ENCODE results near the gene NCBP2L. TPM values are rescaled to one million over a fixed set of nuclear protein-coding genes. Genes with fewer than 3 reads are reported as not detected.

Gene NCBP2L
- total RNA-seq, 1 experiment from 2014 or later, result not detected

GRCh38 chrX:107763647-107764046, 13.9 kb upstream of the NCBP2L start:
- no peak for DNase-seq (ENCODE audit: unreplicated experiment)
- peaks cover 76% of the 10 kb centered on the region for H3K27me3 Mint-ChIP-seq (ENCODE audit: insufficient read depth, unreplicated experiment)
- no peaks in the 10 kb centered on the region for H3K9me3 Mint-ChIP-seq (ENCODE audit: unreplicated experiment)
- H3K36me3 Mint-ChIP-seq (ENCODE audit: insufficient read depth, unreplicated experiment), result peaks cover 10% of the 10 kb centered on the region
- BruUV-seq (replicated peaks), result no TSS peak
- H3K27ac Mint-ChIP-seq (ENCODE audit: low read depth, unreplicated experiment), result no peak overlapping the region
- ChIA-PET CTCF (no interaction called here), POLR2A (interaction anchor here (0.9 to 1.5 kb wide), 4 partner anchors 12 to 52 kb away, joined by 3 to 4 read pairs (median 4); partner anchors contain the start of gene TSC22D3)
- intact Hi-C loops (cut with micrococcal nuclease), result no loop called here
- TF ChIP-seq CTCF (IDR thresholded peaks at IDR 0.05; ENCODE audit: unreplicated experiment), result no peak
- H3K4me1 Mint-ChIP-seq (ENCODE audit: insufficient read depth, unreplicated experiment), result no peaks in the 10 kb centered on the region
- H3K4me3 Mint-ChIP-seq (ENCODE audit: unreplicated experiment), result no peak overlapping the region

- TF ChIP-seq CTCF (IDR thresholded peaks at IDR 0.05; ENCODE audit: unreplicated experiment), result no peak
- DNase-seq (ENCODE audit: unreplicated experiment), result no peak
- CTCF ChIA-PET, result interaction anchor here (0.6 to 1.6 kb wide), 3 partner anchors 9 to 596 kb away, joined by 3 to 6 read pairs (median 4); no protein-coding TSS in a partner anchor
- Mint-ChIP-seq H3K4me1 (ENCODE audit: insufficient read depth, unreplicated experiment) (no peaks in the 10 kb centered on the region), H3K36me3 (ENCODE audit: insufficient read depth, unreplicated experiment) (peaks cover 4% of the 10 kb centered on the region), H3K27me3 (ENCODE audit: insufficient read depth, unreplicated experiment) (peaks cover 69% of the 10 kb centered on the region), H3K27ac (ENCODE audit: low read depth, unreplicated experiment) (no peak overlapping the region), H3K4me3 (ENCODE audit: unreplicated experiment) (no peak overlapping the region), H3K9me3 (ENCODE audit: unreplicated experiment) (no peaks in the 10 kb centered on the region)
- POLR2A ChIA-PET, result interaction anchor here (1.0 to 3.3 kb wide), 7 partner anchors 10 to 54 kb away, joined by 4 to 21 read pairs (median 8); no protein-coding TSS in a partner anchor
- intact Hi-C loops (cut with micrococcal nuclease), result no loop called here
- BruUV-seq (replicated peaks), result no TSS peak
Observed at GRCh38 chrX:107764845-107765608, 12.5 kb upstream of the NCBP2L start.

GRCh38 chrX:107766470-107767150, 10.9 kb upstream of the NCBP2L start:
- Mint-ChIP-seq H3K4me1 (ENCODE audit: insufficient read depth, unreplicated experiment) (no peaks in the 10 kb centered on the region), H3K27ac (ENCODE audit: low read depth, unreplicated experiment) (no peak overlapping the region), H3K27me3 (ENCODE audit: insufficient read depth, unreplicated experiment) (peaks cover 64% of the 10 kb centered on the region), H3K4me3 (ENCODE audit: unreplicated experiment) (no peak overlapping the region), H3K36me3 (ENCODE audit: insufficient read depth, unreplicated experiment) (no peaks in the 10 kb centered on the region), H3K9me3 (ENCODE audit: unreplicated experiment) (no peaks in the 10 kb centered on the region)
- no peak for TF ChIP-seq CTCF (IDR thresholded peaks at IDR 0.05; ENCODE audit: unreplicated experiment)
- POLR2A ChIA-PET, result interaction anchor here (0.9 to 3.3 kb wide), 10 partner anchors 9 to 93 kb away, joined by 4 to 21 read pairs (median 8); partner anchors contain the start of gene TSC22D3
- BruUV-seq (replicated peaks), result no TSS peak
- CTCF ChIA-PET, result interaction anchor here (0.7 to 1.6 kb wide), 8 partner anchors 8 to 287 kb away, joined by 3 to 10 read pairs (median 3); partner anchors contain the start of genes NCBP2L and TSC22D3
- intact Hi-C loops (cut with micrococcal nuclease), result no loop called here
- DNase-seq (ENCODE audit: unreplicated experiment), result peak; percentile 78

GRCh38 chrX:107768051-107768450, 9.5 kb upstream of the NCBP2L start:
- CTCF ChIA-PET, result interaction anchor here (0.9 to 1.7 kb wide), 2 partner anchors 9 to 20 kb away, joined by 5 to 6 read pairs; partner anchors contain the start of gene NCBP2L
- H3K4me3 Mint-ChIP-seq (ENCODE audit: unreplicated experiment), result no peak overlapping the region
- peaks cover 58% of the 10 kb centered on the region for H3K27me3 Mint-ChIP-seq (ENCODE audit: insufficient read depth, unreplicated experiment)
- BruUV-seq (replicated peaks), result no TSS peak
- no peak for DNase-seq (ENCODE audit: unreplicated experiment)
- POLR2A ChIA-PET, result interaction anchor here (2.0 to 3.2 kb wide), 2 partner anchors 8 to 20 kb away, joined by 9 to 21 read pairs; partner anchors contain the start of gene TSC22D3
- H3K4me1 Mint-ChIP-seq (ENCODE audit: insufficient read depth, unreplicated experiment), result no peaks in the 10 kb centered on the region
- peaks cover 8% of the 10 kb centered on the region for H3K36me3 Mint-ChIP-seq (ENCODE audit: insufficient read depth, unreplicated experiment)
- H3K27ac Mint-ChIP-seq (ENCODE audit: low read depth, unreplicated experiment), result no peak overlapping the region
- no peak for TF ChIP-seq CTCF (IDR thresholded peaks at IDR 0.05; ENCODE audit: unreplicated experiment)
- H3K9me3 Mint-ChIP-seq (ENCODE audit: unreplicated experiment), result no peaks in the 10 kb centered on the region
- intact Hi-C loops (cut with micrococcal nuclease), result no loop called here

Measured in MCF 10A (cell line).